Activated CD4-positive, alpha-beta T cell treated with anti-CD3 and anti-CD28 coated beads, Interleukin-2, Interleukin-4, amounts not matched to agents 100 ng/mL and 50 ng/mL, durations not matched to agents 16 hours and 8 hours (primary cell): ENCODE measurements around the gene CCNY.
"Not testable (repeated sequence)": the region's sequence is repeated elsewhere in the genome, so short reads cannot be mapped to it uniquely, and the experiment has no call there.

Source experiments
- DNase-seq: peaks from one replicate; pipeline ENCODE4 v3.0.0-alpha.2; 2020; ENCODE audit warnings: low spot score

CCNY gene

GRCh38 chr10:35487336-35488034 is 151.2 kb downstream of the CCNY start:
- DNase-seq, result no peak

GRCh38 chr10:35488228-35488627 is 151.9 kb downstream of the CCNY start:
- no peak for DNase-seq

GRCh38 chr10:35492386-35493195 is 156.3 kb downstream of the CCNY start:
- no peak for DNase-seq

- DNase-seq, result no peak
These were observed 157.1 kb downstream of the CCNY start for GRCh38 chr10:35493196-35494118.

- no peak for DNase-seq
These were observed 159.3 kb downstream of the CCNY start for GRCh38 chr10:35495521-35496119.

GRCh38 chr10:35497909-35498308 is 161.6 kb downstream of the CCNY start:
- no peak for DNase-seq

- DNase-seq, result no peak
These were observed 162.4 kb downstream of the CCNY start for GRCh38 chr10:35498693-35499092.

GRCh38 chr10:35501923-35502322 is 165.6 kb downstream of the CCNY start:
- DNase-seq, result no peak

- DNase-seq, result no peak
These were observed 166.4 kb downstream of the CCNY start for GRCh38 chr10:35502692-35503091.

GRCh38 chr10:35503578-35503977 is 167.3 kb downstream of the CCNY start:
- DNase-seq, result no peak

- DNase-seq, result no peak
These were observed 167.8 kb downstream of the CCNY start for GRCh38 chr10:35504132-35504531.

- DNase-seq, result no peak
These were observed 169.0 kb downstream of the CCNY start for GRCh38 chr10:35505241-35505873.

GRCh38 chr10:35506741-35507140 is 170.4 kb downstream of the CCNY start:
- no peak for DNase-seq

- DNase-seq, result no peak
These were observed 171.3 kb downstream of the CCNY start for GRCh38 chr10:35507519-35508109.

- no peak for DNase-seq
These were observed 172.3 kb downstream of the CCNY start for GRCh38 chr10:35508647-35509046.

- no peak for DNase-seq
These were observed 174.6 kb downstream of the CCNY start for GRCh38 chr10:35510891-35511290.

GRCh38 chr10:35511647-35512046 is 175.3 kb downstream of the CCNY start:
- no peak for DNase-seq

- no peak for DNase-seq
These were observed 179.9 kb downstream of the CCNY start for GRCh38 chr10:35516102-35516670.

GRCh38 chr10:35517431-35518181 is 181.3 kb downstream of the CCNY start:
- no peak for DNase-seq

- DNase-seq, result not testable (repeated sequence)
These were observed 181.9 kb downstream of the CCNY start for GRCh38 chr10:35518187-35518586.
